Measurements from ENCODE around the gene TECTA.
"Not testable (repeated sequence)": the region's sequence is repeated elsewhere in the genome, so short reads cannot be mapped to it uniquely, and the experiment has no call there.

Gene TECTA

GRCh38 chr11:121231576-121232278 is 130.7 kb downstream of the TECTA start:
- DNase-seq (ENCODE audit: low read depth): no peak

GRCh38 chr11:121235057-121235456 is 134.0 kb downstream of the TECTA start:
- no peak for DNase-seq (ENCODE audit: low read depth)

- DNase-seq (ENCODE audit: low read depth): no peak
Measured at GRCh38 chr11:121236115-121237001, 135.3 kb downstream of the TECTA start.

- not testable (repeated sequence) for DNase-seq (ENCODE audit: low read depth)
Measured at GRCh38 chr11:121237247-121237646, 136.2 kb downstream of the TECTA start.

- DNase-seq (ENCODE audit: low read depth): peak; percentile 25
Measured at GRCh38 chr11:121237686-121238658, 136.9 kb downstream of the TECTA start.

- DNase-seq (ENCODE audit: low read depth): no peak
Measured at GRCh38 chr11:121238956-121239355, 137.9 kb downstream of the TECTA start.

- not testable (repeated sequence) for DNase-seq (ENCODE audit: low read depth)
Measured at GRCh38 chr11:121240001-121240400, 139.0 kb downstream of the TECTA start.

- DNase-seq (ENCODE audit: low read depth): no peak
Measured at GRCh38 chr11:121240650-121241303, 139.7 kb downstream of the TECTA start.

Measured in activated T-cell treated with anti-CD3 and anti-CD28 coated beads for 48 hours (primary cell).